MV-4-11 (cell line): ENCODE data around the gene TANC1.
"Not testable (repeated sequence)": the region's sequence is repeated elsewhere in the genome, so short reads cannot be mapped to it uniquely, and the experiment has no call there.

ENCODE experiments used
- DNase-seq: peaks from one replicate; lab custom pipeline; 2025; lab: John Stamatoyannopoulos, UW

The TANC1 gene

GRCh38 chr2:159029936-159030335 lies 61.5 kb downstream of the TANC1 start:
- no peak for DNase-seq

DNA sequence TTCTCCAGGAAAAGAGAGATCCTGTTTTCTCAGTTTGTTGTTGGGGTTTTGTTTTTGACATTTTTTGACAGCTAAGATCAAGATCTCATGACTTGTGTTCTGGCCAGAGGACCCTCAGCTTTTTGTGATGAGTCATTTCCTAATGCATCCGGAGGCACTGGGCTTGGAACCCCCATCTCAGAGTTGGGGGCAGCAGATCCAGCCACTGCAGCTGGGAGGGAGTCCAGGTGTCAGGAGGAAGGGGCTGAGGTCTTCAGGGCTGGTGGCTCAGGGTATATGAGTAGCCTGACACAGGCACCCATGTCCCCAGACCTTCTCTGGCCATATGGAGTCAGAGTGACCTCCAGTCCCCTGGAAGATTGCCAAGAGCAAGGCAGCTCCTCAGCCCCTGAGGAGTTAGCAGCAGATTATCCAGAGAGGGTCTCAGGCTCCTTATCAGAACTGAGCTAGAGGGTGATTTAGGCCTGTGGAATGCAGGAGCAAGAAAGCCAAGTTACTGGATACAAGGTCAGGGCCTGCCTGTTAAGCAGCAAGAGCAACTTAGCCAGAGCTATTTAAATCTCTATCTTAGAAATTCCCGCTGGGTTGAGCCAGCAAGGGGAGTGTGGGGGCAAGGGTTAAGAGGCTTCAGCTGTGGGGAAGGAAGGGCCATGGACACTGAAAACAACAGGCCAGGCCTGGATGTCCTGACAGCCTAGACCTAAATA lies 62.4 kb downstream of the TANC1 start:
- no peak for DNase-seq

- DNase-seq = no peak
These were observed 63.7 kb downstream of the TANC1 start for GRCh38 chr2:159032146-159032545.

DNA sequence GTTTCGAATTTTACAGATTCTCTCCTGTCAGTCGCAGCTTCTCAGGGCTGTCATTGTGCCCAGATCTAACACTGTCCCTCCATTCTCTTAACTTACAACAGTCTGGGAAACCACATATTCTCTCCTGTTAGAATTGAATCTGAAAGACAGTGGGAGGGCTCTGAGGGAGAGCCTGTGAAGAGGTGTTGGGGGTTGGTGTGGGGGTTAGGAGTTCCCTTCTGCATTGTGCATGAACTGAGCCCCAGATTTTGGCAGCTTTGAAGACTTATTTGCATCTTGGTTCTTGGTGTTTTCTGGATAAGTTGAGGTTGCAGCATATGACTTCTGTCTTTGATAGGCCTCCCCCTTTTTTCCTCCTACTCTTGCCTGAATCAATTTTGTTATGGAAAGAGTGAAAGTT lies 64.1 kb downstream of the TANC1 start:
- no peak for DNase-seq

- DNase-seq = no peak
These were observed 66.3 kb downstream of the TANC1 start for GRCh38 chr2:159034713-159035112.

- DNase-seq = no peak
These were observed 67.5 kb downstream of the TANC1 start for GRCh38 chr2:159035790-159036411.

- not testable (repeated sequence) for DNase-seq
These were observed 68.0 kb downstream of the TANC1 start for GRCh38 chr2:159036461-159036860.

DNA sequence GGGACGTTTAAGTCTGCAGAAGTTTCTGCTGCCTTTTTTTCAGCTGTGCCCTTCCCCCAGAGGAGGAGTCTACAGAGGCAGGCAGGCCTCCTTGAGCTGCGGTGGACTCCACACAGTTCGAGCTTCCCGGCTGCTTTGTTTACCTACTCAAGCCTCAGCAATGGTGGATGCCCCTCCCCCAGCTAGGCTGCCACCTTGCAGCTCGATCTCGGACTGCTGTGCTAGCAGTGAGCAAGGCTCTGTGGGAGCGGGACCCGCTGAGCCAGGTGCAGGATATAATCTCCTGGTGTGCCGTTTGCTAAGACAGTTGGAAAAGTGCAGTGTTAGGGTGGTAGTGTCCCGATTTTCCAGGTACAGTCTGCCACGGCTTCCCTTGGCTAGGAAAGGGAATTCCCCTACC lies 72.9 kb downstream of the TANC1 start:
- not testable (repeated sequence) for DNase-seq

DNA sequence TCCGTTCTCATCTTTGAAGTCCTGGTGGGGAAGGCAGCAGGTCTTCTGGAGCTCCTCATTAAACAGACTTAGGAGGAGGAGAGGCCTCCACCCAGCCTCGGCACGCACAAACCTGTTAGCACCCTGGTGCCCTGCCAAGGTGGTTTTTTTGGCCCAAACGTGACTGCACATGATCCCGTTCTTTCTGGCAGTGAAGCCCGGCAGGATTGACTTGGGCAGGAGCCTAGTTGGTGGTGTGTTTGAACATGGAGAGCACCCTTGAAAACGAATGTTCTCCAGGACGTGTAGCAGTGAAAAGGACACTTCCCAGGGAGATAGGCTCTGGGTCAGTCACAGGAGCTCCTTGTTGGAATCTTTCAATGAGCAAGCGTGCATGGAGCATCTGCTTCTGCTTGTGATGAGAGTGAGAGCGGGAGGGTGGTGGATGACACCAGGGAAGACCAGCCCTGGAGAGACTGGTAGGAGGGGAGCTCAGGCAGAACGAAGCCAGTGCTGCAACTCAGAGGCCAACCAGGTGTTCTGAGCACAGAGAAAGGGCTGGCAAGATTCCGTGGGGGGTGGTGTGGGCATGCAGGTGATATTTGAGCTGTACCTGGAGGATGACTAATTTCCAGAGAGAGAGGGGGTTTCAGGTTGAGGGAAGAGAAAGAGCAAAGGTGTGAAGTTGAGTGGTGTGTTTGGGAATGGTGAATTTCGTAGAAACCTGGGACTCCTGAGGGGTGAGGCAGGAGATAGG lies 73.8 kb downstream of the TANC1 start:
- DNase-seq = no peak

- no peak for DNase-seq
These were observed 75.3 kb downstream of the TANC1 start for GRCh38 chr2:159043710-159044109.

- DNase-seq = no peak
These were observed 76.4 kb downstream of the TANC1 start for GRCh38 chr2:159044804-159045286.

- no peak for DNase-seq
These were observed 77.4 kb downstream of the TANC1 start for GRCh38 chr2:159045545-159046454.

DNA sequence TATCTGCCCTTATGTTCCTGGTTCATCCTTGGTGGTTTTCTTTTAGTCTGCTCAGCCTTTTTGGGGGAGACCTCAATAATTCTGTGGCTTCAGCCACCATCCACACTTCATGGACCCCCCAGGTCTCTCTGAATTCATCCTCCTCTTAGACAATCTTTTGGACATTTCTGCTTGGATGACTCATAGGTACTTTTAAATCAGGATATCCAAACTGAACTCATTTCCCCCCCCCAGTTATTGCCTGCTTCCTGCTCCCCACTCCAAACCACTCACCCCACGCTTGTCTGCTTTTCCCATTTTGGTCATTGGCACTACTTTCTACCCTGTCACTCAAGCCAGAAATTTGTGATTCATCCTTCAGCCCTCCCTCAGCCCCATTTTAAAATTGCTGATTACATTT lies 78.5 kb downstream of the TANC1 start:
- DNase-seq = no peak

GRCh38 chr2:159050426-159050825 lies 82.0 kb downstream of the TANC1 start:
- no peak for DNase-seq

GRCh38 chr2:159051133-159051532 lies 82.7 kb downstream of the TANC1 start:
- DNase-seq = no peak

DNA sequence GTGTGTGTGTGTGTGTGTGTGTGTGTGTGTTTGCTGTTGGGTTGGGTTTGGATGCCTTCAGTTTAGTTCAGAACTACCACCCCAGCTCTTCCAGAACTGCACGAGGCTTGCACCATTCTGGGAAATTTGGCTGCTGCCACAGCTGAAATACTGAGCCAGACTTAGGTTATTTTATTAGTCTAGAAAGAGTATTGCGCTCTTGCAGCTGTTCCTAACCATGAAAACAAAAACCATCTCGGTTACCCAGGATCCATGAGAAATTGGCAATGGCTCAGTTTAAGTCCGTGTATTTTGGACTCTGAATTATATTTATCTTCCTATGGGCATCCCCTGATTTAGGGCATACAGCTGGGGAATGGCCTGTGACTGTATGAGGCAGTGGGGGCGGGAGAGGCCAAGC lies 83.2 kb downstream of the TANC1 start:
- DNase-seq = no peak

- DNase-seq = no peak
These were observed 83.7 kb downstream of the TANC1 start for GRCh38 chr2:159052157-159052601.

DNA sequence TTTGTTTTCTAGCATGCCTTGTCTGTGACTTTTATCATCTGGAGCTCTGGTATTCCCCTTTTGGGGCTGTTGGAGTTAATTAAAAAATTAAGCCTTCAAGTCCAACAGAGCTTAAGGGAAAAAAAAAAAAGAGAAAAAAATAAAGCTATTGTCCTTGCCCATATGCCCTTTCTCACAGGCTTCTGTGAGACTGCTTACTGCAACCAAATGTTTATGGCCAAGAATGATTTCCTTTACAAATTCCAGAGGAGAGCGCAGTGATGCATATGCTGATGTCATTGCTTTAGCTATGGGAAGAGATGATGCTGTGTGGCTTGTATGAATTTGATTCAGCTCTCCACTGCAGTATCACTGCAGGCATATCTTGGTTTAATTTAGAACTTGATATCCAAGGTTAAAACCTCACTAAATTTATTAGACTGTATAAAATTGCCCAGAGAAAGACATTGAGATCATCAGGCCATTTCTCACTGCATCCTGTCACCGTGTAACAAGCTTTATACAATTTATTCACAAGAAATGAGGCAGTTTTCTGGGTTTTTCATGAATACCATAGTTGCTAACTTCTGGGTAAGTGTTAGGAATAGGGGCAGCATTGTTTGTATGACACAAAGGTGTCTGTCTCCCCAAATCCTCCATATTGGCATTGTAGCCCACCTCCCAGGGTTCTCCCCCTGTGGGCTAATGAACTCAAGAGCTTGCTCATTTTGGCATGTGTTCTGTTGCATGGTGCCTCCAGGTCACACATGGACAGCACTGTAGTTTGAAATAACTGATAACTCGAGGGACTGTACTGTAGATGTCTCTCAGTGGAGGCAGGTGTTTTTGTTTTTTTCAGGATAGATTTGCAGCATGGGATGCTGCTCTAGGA lies 85.0 kb downstream of the TANC1 start:
- no peak for DNase-seq

- DNase-seq = no peak
These were observed 85.5 kb downstream of the TANC1 start for GRCh38 chr2:159054032-159054334.

DNA sequence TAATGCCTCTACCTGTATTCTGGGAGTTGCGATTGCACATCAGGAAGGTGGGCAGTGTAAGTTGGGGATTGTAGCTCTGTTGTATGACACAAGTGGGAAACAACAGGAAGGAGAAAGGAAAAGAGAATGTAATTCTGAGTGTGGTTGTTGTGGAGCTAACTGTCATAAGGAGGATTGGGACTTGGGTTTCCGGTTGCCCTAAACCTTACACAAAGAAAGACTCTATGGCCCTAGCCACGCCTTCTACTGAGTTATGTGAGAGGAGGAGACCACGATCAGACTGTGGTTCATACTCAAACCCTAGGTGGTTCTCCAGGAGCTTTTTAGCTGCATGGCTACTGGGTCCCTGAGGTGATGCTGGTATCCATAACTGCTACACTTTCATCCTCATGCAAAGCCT lies 86.5 kb downstream of the TANC1 start:
- DNase-seq = peak; percentile 23

- no peak for DNase-seq
These were observed 92.1 kb downstream of the TANC1 start for GRCh38 chr2:159060518-159060917.
